Immature natural killer cell (primary cell): ENCODE data around the gene PMVK. TPM values are rescaled to one million over a fixed set of nuclear protein-coding genes. Genes with fewer than 3 reads are reported as not detected.
"Not testable (repeated sequence)": the region's sequence is repeated elsewhere in the genome, so short reads cannot be mapped to it uniquely, and the experiment has no call there.

ENCODE experiments used
- DNase-seq, 3 donors: peaks; one replicate each; pipeline ENCODE4 v3.0.0; 2022; ENCODE audit warnings: mixed read lengths in 1 of 3
- H3K27ac Mint-ChIP-seq, 6 donors: one replicate each; pipeline ENCODE4 v1.8.0; 2020; ENCODE audit warnings: mixed read lengths in 6 of 6, mild to moderate bottlenecking in 5 of 6, inconsistent platforms in 4 of 6, moderate library complexity in 3 of 6
- H3K27me3 Mint-ChIP-seq, 3 donors: one replicate each; pipeline ENCODE4 v1.8.0; 2020 to 2021; ENCODE audit warnings: low read depth in 3 of 3, mild to moderate bottlenecking in 3 of 3, mixed read lengths in 3 of 3, moderate library complexity in 3 of 3, inconsistent platforms in 1 of 3
- H3K36me3 Mint-ChIP-seq, 3 donors: one replicate each; pipeline ENCODE4 v1.8.0; 2020; ENCODE audit warnings: mixed read lengths in 3 of 3, inconsistent platforms in 2 of 3, mild to moderate bottlenecking in 2 of 3
- H3K4me1 Mint-ChIP-seq, 2 donors: one replicate each; pipeline ENCODE4 v1.8.0; 2020; ENCODE audit warnings: inconsistent platforms in 2 of 2, mild to moderate bottlenecking in 2 of 2, mixed read lengths in 2 of 2, moderate library complexity in 1 of 2
- H3K4me3 Mint-ChIP-seq, 5 donors: one replicate each; pipeline ENCODE4 v1.8.0; 2020; ENCODE audit warnings: mild to moderate bottlenecking in 5 of 5, mixed read lengths in 5 of 5, inconsistent platforms in 3 of 5, moderate library complexity in 3 of 5
- H3K9me3 Mint-ChIP-seq, 6 donors: one replicate each; pipeline ENCODE4 v1.8.0; 2020; ENCODE audit warnings: mild to moderate bottlenecking in 6 of 6, mixed read lengths in 6 of 6, inconsistent platforms in 4 of 6, moderate library complexity in 3 of 6
- polyA plus RNA-seq, 3 donors: library from polyadenylated mRNA; unstranded; fragments of 300-500 nt; fragmentation: Illumina TruSeq; gene quantifications; one replicate each; pipeline ENCODE4 v1.2.3, GENCODE V29; 2021

The PMVK gene
- polyA plus RNA-seq: 10 to 100 TPM; 52.5 to 53.8 (median 53.6) TPM

GRCh38 chr1:154936555-154937084, at the start of gene PMVK:
TSS of gene PMVK (minus strand) at chr1:154936719. CDS start at chr1:154936685, 34 bp downstream.
- Mint-ChIP-seq H3K9me3 (no peaks in the 10 kb centered on the region), H3K36me3 (no peaks in the 10 kb centered on the region), H3K27ac (peak within 1 kb of the TSS; percentile 98 to 99 (median 99)), H3K27me3 (peaks cover 3 to 9% (median 5%) of the 10 kb centered on the region in 3 donors), H3K4me3 (peak within 1 kb of the TSS; percentile 84 to 100 (median 95)), H3K4me1 (peaks cover 36 to 38% of the 10 kb centered on the region in 2 donors)
- peak; percentile 96 to 98 (median 97) for DNase-seq

GRCh38 chr1:154983776-154984466, 47.4 kb upstream of the PMVK start:
- H3K9me3 Mint-ChIP-seq: no peaks in the 10 kb centered on the region
- peak overlapping the region in 1 of 6 donors; percentile 82 for H3K27ac Mint-ChIP-seq
- H3K36me3 Mint-ChIP-seq: peaks cover 0 to 10% (median 1%) of the 10 kb centered on the region in 3 donors
- H3K27me3 Mint-ChIP-seq: peaks cover 0 to under 1% (median 0%) of the 10 kb centered on the region in 3 donors
- DNase-seq: no peak
- no peak overlapping the region for H3K4me3 Mint-ChIP-seq
- H3K4me1 Mint-ChIP-seq: peaks cover 2 to 9% of the 10 kb centered on the region in 2 donors

- Mint-ChIP-seq H3K27ac (peak within 1 kb of the TSS in 1 of 6 donors; percentile 82), H3K36me3 (peaks cover 0 to 3% (median 0%) of the 10 kb centered on the region in 3 donors), H3K4me3 (no peak within 1 kb of the TSS), H3K27me3 (no peaks in the 10 kb centered on the region), H3K4me1 (peaks cover under 1 to 2% of the 10 kb centered on the region in 2 donors), H3K9me3 (no peaks in the 10 kb centered on the region)
- DNase-seq: peak; percentile 95 to 97 (median 96)
Measured at GRCh38 chr1:154982897-154983648, 46.6 kb upstream of the PMVK start, which contains the start of gene FLAD1. TSS of gene FLAD1 (plus strand) at chr1:154983344. CDS start at chr1:154983695, 351 bp downstream.

GRCh38 chr1:154982341-154982740, 45.8 kb upstream of the PMVK start:
- Mint-ChIP-seq H3K4me1 (peaks cover 0 to 2% of the 10 kb centered on the region in 2 donors), H3K27me3 (no peaks in the 10 kb centered on the region), H3K4me3 (no peak overlapping the region), H3K27ac (no peak overlapping the region), H3K9me3 (no peaks in the 10 kb centered on the region), H3K36me3 (no peaks in the 10 kb centered on the region)
- DNase-seq: no peak

GRCh38 chr1:154978360-154978759, 41.8 kb upstream of the PMVK start:
- peaks cover 0 to 2% of the 10 kb centered on the region in 2 donors for H3K4me1 Mint-ChIP-seq
- H3K27ac Mint-ChIP-seq: no peak overlapping the region
- no peak overlapping the region for H3K4me3 Mint-ChIP-seq
- no peaks in the 10 kb centered on the region for H3K27me3 Mint-ChIP-seq
- no peaks in the 10 kb centered on the region for H3K36me3 Mint-ChIP-seq
- H3K9me3 Mint-ChIP-seq: no peaks in the 10 kb centered on the region
- no peak for DNase-seq

- peak overlapping the region in 2 of 6 donors; percentile 50 to 61 for H3K27ac Mint-ChIP-seq
- not testable (repeated sequence) for H3K9me3 Mint-ChIP-seq
Measured at GRCh38 chr1:154977762-154978161, 41.2 kb upstream of the PMVK start.

GRCh38 chr1:154975409-154976059, 39.0 kb upstream of the PMVK start:
- H3K4me3 Mint-ChIP-seq: no peak overlapping the region
- no peak overlapping the region for H3K27ac Mint-ChIP-seq
- peak; percentile 65 to 68 (median 65) for DNase-seq
- peaks cover 0 to 22% of the 10 kb centered on the region in 2 donors for H3K4me1 Mint-ChIP-seq
- peaks cover 0 to 1% (median 0%) of the 10 kb centered on the region in 3 donors for H3K27me3 Mint-ChIP-seq
- H3K36me3 Mint-ChIP-seq: no peaks in the 10 kb centered on the region
- no peaks in the 10 kb centered on the region for H3K9me3 Mint-ChIP-seq

More at GRCh38 chr1:154977762-154978161, 41.2 kb upstream of the PMVK start:
- not testable (repeated sequence) for DNase-seq, H3K4me1 Mint-ChIP-seq, H3K36me3 Mint-ChIP-seq, H3K27me3 Mint-ChIP-seq
- peak overlapping the region in 2 of 5 donors; percentile 22 to 54 for H3K4me3 Mint-ChIP-seq

- H3K4me1 Mint-ChIP-seq: peaks cover 0 to 22% of the 10 kb centered on the region in 2 donors
- peaks cover 0 to 1% (median 0%) of the 10 kb centered on the region in 3 donors for H3K27me3 Mint-ChIP-seq
- no peaks in the 10 kb centered on the region for H3K36me3 Mint-ChIP-seq
- no peaks in the 10 kb centered on the region for H3K9me3 Mint-ChIP-seq
- H3K4me3 Mint-ChIP-seq: no peak overlapping the region
- peak; percentile 97 to 98 (median 98) for DNase-seq
- H3K27ac Mint-ChIP-seq: no peak overlapping the region
Measured at GRCh38 chr1:154974808-154975408, 38.4 kb upstream of the PMVK start.

GRCh38 chr1:154974102-154974807, 37.7 kb upstream of the PMVK start, which contains the start of gene CKS1B:
TSS of gene CKS1B (plus strand) at chr1:154974681. CDS start at chr1:154974746, 65 bp downstream.
- H3K9me3 Mint-ChIP-seq: no peaks in the 10 kb centered on the region
- no peak within 1 kb of the TSS for H3K27ac Mint-ChIP-seq
- no peaks in the 10 kb centered on the region for H3K36me3 Mint-ChIP-seq
- H3K4me3 Mint-ChIP-seq: no peak within 1 kb of the TSS
- peaks cover 5 to 22% of the 10 kb centered on the region in 2 donors for H3K4me1 Mint-ChIP-seq
- DNase-seq: peak; percentile 99
- H3K27me3 Mint-ChIP-seq: peaks cover 0 to 1% (median 0%) of the 10 kb centered on the region in 3 donors

- DNase-seq: peak; percentile 86 to 88 (median 88)
- Mint-ChIP-seq H3K9me3 (no peaks in the 10 kb centered on the region), H3K27me3 (peaks cover 0 to 1% (median 0%) of the 10 kb centered on the region in 3 donors), H3K4me3 (no peak overlapping the region), H3K4me1 (peaks cover 8 to 22% of the 10 kb centered on the region in 2 donors), H3K27ac (no peak overlapping the region), H3K36me3 (no peaks in the 10 kb centered on the region)
Measured at GRCh38 chr1:154973344-154974101, 37.0 kb upstream of the PMVK start.

GRCh38 chr1:154972517-154973343, 36.2 kb upstream of the PMVK start:
- peaks cover 0 to 1% (median 0%) of the 10 kb centered on the region in 3 donors for H3K27me3 Mint-ChIP-seq
- DNase-seq: no peak
- no peaks in the 10 kb centered on the region for H3K36me3 Mint-ChIP-seq
- H3K27ac Mint-ChIP-seq: peak overlapping the region in 2 of 6 donors; percentile 78 to 85
- H3K9me3 Mint-ChIP-seq: no peaks in the 10 kb centered on the region
- peak overlapping the region in 1 of 5 donors; percentile 59 for H3K4me3 Mint-ChIP-seq
- H3K4me1 Mint-ChIP-seq: peaks cover 8 to 22% of the 10 kb centered on the region in 2 donors
